GM12874 (cell line): ENCODE results near the gene ALK.

ENCODE experiments used
- TF ChIP-seq, protein P1 (sequence below): IDR thresholded peaks from 2 replicates; pipeline ENCODE4 v1.5.1; 2011; ENCODE audit warnings: low read depth, mild to moderate bottlenecking, control low read depth, low read length, moderate library complexity; ENCODE audit not compliant: insufficient read depth

Gene ALK

DNA sequence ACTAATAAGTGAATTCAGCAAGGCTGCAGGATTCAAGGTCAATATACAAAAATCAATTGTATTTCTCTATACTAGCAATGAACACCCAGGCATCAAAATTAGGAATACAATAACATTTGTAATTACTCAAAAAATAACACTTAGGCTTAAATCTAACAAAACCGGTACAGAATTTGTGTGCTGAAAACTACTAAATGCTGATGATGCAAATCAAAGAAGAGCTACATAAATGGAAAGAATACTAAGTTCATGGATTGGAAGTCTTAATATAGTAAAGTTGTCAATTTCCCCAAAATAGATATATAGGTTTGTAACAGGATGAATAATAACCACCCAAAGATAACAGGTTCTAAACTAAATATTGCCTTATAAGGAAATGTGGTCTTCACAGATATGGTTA is 286.5 kb downstream of the ALK start:
- TF ChIP-seq, protein P1, sequence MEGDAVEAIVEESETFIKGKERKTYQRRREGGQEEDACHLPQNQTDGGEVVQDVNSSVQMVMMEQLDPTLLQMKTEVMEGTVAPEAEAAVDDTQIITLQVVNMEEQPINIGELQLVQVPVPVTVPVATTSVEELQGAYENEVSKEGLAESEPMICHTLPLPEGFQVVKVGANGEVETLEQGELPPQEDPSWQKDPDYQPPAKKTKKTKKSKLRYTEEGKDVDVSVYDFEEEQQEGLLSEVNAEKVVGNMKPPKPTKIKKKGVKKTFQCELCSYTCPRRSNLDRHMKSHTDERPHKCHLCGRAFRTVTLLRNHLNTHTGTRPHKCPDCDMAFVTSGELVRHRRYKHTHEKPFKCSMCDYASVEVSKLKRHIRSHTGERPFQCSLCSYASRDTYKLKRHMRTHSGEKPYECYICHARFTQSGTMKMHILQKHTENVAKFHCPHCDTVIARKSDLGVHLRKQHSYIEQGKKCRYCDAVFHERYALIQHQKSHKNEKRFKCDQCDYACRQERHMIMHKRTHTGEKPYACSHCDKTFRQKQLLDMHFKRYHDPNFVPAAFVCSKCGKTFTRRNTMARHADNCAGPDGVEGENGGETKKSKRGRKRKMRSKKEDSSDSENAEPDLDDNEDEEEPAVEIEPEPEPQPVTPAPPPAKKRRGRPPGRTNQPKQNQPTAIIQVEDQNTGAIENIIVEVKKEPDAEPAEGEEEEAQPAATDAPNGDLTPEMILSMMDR = no peak

DNA sequence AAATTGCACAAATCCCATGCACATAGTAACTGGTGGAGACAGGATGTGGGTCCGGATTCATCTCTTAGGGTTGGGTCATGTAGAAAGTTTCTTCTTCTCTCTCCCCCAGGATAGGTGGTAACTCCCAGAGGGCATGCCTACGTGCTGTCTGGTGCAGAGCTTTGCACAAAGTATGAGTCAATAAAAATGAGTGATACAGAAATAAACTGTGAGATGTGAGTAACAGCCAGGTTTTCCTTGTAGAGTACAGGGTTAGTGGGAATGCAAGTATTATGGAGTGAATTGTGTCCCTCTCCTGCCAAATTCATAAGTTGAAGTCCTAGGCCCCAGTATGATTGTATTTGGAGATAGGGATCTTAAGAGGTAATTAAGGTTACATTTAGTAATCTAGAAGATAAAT is 289.4 kb downstream of the ALK start:
- TF ChIP-seq, protein P1 = no peak

DNA sequence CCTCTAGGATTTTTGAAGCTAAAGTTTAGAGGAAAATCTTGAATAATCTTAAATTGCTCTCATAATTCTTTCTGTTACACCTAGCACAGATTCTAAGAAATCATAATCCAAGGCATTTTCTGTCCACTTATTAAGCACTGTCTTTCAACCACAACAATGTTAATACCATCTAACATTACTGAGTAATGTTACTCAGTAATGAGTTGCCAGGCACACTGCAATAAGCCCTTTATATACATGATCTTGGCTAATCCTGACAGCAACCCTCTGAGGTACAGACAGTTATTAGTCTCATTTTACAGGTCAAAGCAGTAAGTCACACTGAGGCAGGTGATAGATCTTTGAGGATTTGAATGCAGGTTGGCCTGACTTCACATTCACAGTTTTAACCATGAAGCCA is 291.9 kb downstream of the ALK start:
- TF ChIP-seq, protein P1 = no peak

DNA sequence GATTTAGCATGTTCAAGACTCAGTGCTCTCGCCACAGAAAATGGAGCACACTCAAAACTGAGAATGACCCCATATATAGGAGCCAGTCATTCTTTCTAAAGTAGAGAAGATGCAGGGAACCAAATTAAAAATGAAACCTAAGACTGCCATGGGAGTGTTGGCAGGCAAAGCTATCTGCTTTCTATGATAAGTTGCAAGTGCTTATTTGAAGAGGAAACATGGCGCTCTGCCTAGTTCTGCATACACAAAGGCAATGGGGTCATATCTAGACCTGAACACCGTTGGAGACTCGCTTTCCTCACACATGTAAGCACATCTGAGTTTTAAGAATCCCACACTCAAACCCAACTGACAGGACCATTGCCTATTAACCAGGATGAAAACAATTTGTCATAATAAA is 292.5 kb downstream of the ALK start:
- TF ChIP-seq, protein P1 = no peak

DNA sequence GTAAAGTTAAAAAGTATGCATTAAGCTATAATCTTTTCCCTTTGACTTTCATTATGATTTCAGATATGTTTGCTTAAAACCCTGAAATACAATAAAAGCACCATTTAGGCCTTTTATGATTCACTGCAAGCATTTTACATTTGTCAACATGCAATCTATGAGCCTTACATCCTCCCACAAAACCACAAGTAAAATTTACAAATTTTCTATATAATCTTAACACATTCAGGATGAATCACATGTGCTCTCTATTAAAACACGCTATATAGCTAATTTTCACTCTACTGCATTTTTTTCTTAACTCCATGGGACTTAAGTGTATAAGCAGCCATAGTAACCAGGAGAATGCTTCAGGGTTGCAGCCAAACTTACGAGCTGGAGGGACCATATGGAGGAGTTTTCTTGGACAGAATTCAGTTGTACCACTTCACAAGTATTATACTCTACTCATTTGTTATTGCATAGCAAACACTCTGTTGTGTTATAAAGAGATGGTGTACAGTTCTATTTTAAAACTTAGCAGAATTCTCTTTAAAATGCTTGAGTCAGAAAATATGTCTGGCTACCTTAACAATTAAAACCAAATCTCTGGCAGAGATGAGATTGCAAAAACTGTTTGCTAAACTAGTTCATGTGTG is 293.2 kb downstream of the ALK start:
- TF ChIP-seq, protein P1 = no peak

DNA sequence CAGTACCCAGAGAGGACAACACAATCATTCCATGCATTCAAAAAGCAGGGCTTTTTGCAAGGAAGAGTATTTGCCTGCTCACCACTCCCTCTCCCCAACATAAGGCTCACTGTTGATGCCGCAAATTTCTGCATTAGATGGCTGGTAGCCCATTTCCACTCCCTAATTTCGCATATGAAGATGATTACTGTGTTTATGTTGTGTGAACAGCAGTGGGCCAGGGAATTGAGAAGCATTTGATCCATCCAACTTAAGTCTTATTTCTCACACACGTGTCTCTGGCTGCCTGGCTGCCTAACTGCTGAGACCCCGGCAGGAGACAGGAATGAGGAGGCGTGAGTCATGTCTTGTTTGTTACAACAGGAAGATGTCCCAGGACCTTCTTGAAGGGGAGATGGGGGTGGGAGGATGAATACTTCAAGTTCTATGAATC is 294.1 kb downstream of the ALK start:
- TF ChIP-seq, protein P1 = no peak

DNA sequence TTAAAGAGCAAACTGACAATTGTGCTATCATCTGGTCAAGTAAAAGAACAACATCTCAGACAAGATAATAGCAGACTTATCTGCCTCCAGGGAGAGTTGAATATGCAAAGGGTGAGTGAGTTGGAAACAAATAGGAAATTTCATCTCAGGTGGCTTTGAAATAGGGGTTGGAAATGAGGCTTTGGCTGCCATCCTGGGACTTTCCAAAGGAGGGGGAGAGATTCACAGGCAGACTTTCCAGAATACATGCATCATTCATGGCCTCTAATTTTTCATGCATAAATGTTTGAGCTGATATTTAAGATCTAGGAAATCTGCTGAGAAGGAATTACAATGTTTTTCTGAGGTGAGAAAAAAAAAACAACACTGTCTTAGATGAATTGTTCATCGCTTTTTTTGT is 300.5 kb downstream of the ALK start:
- TF ChIP-seq, protein P1 = no peak
